HG03571 (cell line): ENCODE results near the gene STOX1.
"Not testable (repeated sequence)": the region's sequence is repeated elsewhere in the genome, so short reads cannot be mapped to it uniquely, and the experiment has no call there.

Experiments used
- ATAC-seq: cut with Tn5 transposase; IDR thresholded peaks from one replicate; pipeline ENCODE4 v1.9.1; 2021; ENCODE audit not compliant: unreplicated experiment

Gene STOX1

GRCh38 chr10:68828083-68828601 lies 811 bp downstream of the STOX1 start:
- not testable (repeated sequence) for ATAC-seq

GRCh38 chr10:68828833-68829232 lies 1.5 kb downstream of the STOX1 start:
- ATAC-seq: no peak

- ATAC-seq: no peak
Measured at GRCh38 chr10:68829521-68829920, 2.2 kb downstream of the STOX1 start.

DNA sequence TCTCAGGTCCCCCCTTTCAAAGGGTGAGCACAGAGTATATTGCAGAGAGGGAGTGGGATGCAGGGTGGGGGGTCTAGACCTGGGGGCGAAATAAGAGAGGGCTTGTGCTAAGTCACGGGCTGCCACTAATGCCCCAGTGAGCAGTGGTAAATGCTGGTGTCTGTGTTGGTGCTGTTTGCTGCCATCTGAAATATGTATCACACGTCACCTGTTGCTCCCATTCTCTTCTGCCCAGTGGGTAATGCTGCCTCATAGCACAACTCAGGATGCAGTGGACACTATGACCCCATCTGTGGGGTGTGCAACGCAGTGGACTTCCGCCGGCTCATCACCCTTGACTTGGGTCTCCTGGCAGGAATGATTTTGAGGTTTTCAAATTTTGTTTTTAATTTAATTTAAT lies 2.6 kb downstream of the STOX1 start:
- ATAC-seq: no peak

- no peak for ATAC-seq
Measured at GRCh38 chr10:68831961-68832455, 4.7 kb downstream of the STOX1 start.

DNA sequence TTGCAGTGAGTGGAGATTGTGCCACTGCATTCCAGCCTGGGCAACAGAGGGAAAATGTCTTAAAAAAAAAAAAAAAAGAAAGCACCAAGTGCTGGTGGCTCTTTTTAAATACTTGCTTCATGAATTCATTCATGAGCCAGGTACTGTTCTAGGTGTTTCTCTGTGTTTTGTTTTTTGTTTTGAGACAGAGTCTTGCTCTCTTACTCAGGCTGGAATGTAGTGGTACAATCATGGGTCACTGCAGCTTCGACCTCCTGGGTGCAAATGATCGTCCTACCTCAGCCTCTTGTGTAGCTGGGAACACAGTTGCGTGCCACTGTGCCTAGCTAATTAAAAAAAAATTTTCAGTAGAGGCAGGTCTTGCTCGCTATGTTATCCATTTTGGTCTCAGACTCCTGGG lies 5.3 kb downstream of the STOX1 start:
- ATAC-seq: no peak

DNA sequence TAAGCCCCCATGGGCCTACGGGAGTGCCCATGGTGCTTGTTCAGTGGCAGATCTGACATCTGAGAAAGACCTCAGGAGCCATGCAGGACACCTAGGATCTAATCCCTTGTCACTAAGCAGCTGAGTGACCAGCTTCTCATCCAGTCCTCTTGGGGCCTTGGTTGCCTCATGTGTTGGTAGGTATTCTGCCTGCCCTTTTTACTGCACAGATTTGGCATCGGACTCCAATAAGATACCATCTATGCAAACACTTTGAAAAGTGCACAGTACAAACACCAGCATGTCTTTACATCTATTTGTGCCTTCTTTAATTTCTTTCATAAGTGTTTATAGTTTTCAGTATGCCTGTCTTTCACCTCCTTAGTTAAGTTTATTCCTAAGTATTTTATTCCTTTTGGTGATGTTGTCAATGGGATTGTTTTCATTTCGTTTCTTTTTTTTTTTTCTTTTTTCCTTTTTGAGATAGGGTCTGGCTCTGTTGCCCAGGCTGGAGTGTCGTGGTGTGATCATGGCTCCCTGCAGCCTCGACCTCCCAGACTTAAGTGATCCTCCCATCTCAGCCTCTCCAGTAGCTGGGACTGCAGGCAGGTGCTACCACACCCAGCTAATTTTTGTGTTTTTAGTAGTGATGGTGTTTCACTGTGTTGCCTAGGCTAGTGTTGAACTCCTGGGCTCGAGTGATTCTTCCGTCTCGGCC lies 10.4 kb downstream of the STOX1 start:
- ATAC-seq: no peak

DNA sequence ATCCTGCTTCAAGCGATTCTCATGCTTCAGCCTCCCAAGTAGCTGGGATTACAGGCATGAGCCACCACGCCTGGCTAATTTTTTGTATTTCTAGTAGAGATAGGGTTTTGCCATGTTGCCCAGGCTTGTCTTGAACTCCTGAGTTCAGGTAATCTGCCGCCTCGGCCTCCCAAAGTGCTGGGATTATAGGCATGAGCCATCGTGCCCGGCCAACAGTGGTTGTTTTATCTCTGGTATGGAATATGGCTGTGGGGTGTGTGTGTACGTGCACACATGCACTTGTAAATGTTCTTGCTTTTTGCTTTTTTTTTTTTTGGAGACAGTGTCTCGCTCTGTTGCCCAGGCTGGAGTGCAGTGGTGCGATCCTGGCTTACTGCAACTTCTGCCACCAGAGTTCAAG lies 13.3 kb downstream of the STOX1 start:
- not testable (repeated sequence) for ATAC-seq

DNA sequence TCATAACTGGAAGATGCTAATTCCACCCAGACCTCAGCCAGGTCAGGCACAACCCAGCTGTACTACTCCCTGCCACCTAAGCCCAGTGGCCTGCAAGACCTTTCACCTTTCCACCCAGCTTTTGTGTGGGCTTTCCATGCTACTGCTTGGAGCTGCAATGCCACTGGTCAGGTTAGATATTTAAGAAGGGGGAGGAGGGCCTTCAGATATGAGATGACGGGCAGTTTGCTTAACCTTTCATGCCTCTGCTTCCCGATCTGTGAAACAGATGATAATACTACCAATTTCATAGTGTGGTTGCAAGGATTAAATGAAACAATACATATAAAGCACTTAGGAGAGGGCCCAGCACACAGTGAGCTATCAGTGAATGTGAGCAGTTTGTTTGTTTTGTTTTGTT lies 20.9 kb downstream of the STOX1 start:
- ATAC-seq: no peak

GRCh38 chr10:68848806-68849205 lies 21.5 kb downstream of the STOX1 start:
- ATAC-seq: no peak

DNA sequence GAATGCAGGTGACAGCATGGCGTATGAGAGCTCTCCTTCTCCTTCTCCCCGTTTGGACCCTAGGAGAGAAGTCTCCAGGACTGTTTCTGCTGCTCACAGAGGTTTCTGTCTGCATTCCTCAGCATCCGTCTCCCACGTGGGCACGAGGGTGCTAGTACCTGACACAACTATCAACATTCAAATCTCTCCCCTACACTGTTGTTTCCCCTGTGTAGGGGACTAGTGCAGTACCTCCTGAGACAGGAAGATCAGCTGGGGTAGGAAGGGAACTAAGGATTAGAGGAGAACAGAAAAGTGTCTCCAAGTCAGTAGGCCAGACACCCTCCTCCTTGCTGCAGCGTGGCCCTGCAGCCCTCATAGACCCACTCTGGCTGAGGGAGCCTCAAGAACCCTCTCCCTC lies 29.0 kb downstream of the STOX1 start:
- no peak for ATAC-seq

- ATAC-seq: no peak
Measured at GRCh38 chr10:68857005-68857404, 29.7 kb downstream of the STOX1 start.

GRCh38 chr10:68861253-68861652 lies 33.9 kb downstream of the STOX1 start:
- ATAC-seq: no peak

- no peak for ATAC-seq
Measured at GRCh38 chr10:68864611-68865010, 37.3 kb downstream of the STOX1 start.

GRCh38 chr10:68868173-68868572 lies 40.8 kb downstream of the STOX1 start:
- ATAC-seq: not testable (repeated sequence)

DNA sequence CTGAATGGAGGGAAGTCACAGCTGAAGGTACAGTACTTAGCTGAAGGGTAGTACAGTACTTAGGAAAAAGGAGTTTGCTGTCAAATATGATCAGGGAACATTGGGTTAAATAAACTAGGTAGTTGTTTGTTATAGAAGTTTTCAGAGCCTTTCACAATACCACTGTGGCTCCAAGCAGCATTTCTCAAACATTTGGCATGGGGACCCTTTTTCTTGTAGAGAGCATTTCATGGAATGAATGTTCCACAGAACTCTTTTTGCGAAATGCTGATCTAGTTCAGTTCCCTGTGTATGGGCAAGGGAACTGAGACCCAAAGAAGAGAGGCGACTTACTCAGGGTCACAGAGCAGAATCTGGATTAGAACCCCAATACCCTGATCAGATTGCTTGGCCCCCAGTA lies 42.3 kb downstream of the STOX1 start:
- no peak for ATAC-seq

GRCh38 chr10:68870061-68870460 lies 42.7 kb downstream of the STOX1 start:
- no peak for ATAC-seq

GRCh38 chr10:68870545-68871104 lies 43.3 kb downstream of the STOX1 start:
- ATAC-seq: no peak

GRCh38 chr10:68871105-68871711 lies 43.9 kb downstream of the STOX1 start:
- no peak for ATAC-seq

- no peak for ATAC-seq
Measured at GRCh38 chr10:68871731-68872342, 44.5 kb downstream of the STOX1 start.

GRCh38 chr10:68876246-68877138 lies 49.2 kb downstream of the STOX1 start:
- ATAC-seq: no peak
